ENCODE results near the gene CCND2.
A peak's percentile ranks its signal among the peaks of the same experiment; 100 is the strongest.

The CCND2 gene

GRCh38 chr12:4293299-4293965 is 19.9 kb downstream of the CCND2 start:
- DNase-seq = no peak

GRCh38 chr12:4293966-4294505 is 20.5 kb downstream of the CCND2 start:
- no peak for DNase-seq

GRCh38 chr12:4296751-4297150 is 23.2 kb downstream of the CCND2 start:
- DNase-seq = no peak

GRCh38 chr12:4297617-4298016 is 24.1 kb downstream of the CCND2 start:
- DNase-seq = no peak

GRCh38 chr12:4300883-4301282 is 27.3 kb downstream of the CCND2 start:
- DNase-seq = no peak

GRCh38 chr12:4301932-4302501 is 28.5 kb downstream of the CCND2 start:
- DNase-seq = no peak

- DNase-seq = no peak
Observed at GRCh38 chr12:4302881-4303280, 29.3 kb downstream of the CCND2 start.

GRCh38 chr12:4303750-4304149 is 30.2 kb downstream of the CCND2 start:
- no peak for DNase-seq

GRCh38 chr12:4307593-4308333 is 34.2 kb downstream of the CCND2 start:
- peak; percentile 87 to 89 for DNase-seq

GRCh38 chr12:4308334-4308950 is 34.9 kb downstream of the CCND2 start:
- no peak for DNase-seq

GRCh38 chr12:4311776-4312175 is 38.2 kb downstream of the CCND2 start:
- no peak for DNase-seq

GRCh38 chr12:4312251-4312650 is 38.7 kb downstream of the CCND2 start:
- no peak for DNase-seq

- no peak for DNase-seq
Observed at GRCh38 chr12:4320497-4320852, 46.9 kb downstream of the CCND2 start.

GRCh38 chr12:4320853-4321701 is 47.5 kb downstream of the CCND2 start, which contains the start of gene TIGAR:
Gene TIGAR, plus strand, starts transcription at chr12:4321213. Its CDS starts 59 bp downstream, at chr12:4321272.
- peak; percentile 93 to 96 for DNase-seq

- no peak for DNase-seq
Observed at GRCh38 chr12:4322726-4323125, 49.2 kb downstream of the CCND2 start.
